ENCODE results near the gene BBS2.

- TF ChIP-seq CTCF (conservative IDR thresholded peaks at IDR 0.05) (no peak), ZFX (IDR thresholded peaks at IDR 0.05) (no peak)
Measured at GRCh38 chr16:56532714-56533113, 12.9 kb upstream of the BBS2 start.

Measured in C4-2B (cell line).